ENCODE results near the gene MAN1A1.

Gene MAN1A1

GRCh38 chr6:119234457-119234856, 115.1 kb downstream of the MAN1A1 start:
- H3K9me3 ChIP-seq (ENCODE audit: control insufficient read depth, insufficient read depth, low read length) = no peaks in the 10 kb centered on the region
- no peaks in the 10 kb centered on the region for H3K79me2 ChIP-seq (ENCODE audit: control insufficient read depth, low read length)
- no peak overlapping the region for H3K4me3 ChIP-seq (ENCODE audit: low read length)
- H3K4me2 ChIP-seq (ENCODE audit: low read length) = no peak overlapping the region
- no peaks in the 10 kb centered on the region for H4K20me1 ChIP-seq (ENCODE audit: control insufficient read depth, insufficient read depth, low read depth, low read length)
- H3K4me1 ChIP-seq (ENCODE audit: control insufficient read depth, low read length) = no peaks in the 10 kb centered on the region
- no peaks in the 10 kb centered on the region for H3K36me3 ChIP-seq (ENCODE audit: control insufficient read depth, low read length)
- TF ChIP-seq EZH2phosphoT487 (IDR thresholded peaks at IDR 0.05; ENCODE audit: borderline replicate concordance, low read length) = no peak
- TF ChIP-seq, protein P1, sequence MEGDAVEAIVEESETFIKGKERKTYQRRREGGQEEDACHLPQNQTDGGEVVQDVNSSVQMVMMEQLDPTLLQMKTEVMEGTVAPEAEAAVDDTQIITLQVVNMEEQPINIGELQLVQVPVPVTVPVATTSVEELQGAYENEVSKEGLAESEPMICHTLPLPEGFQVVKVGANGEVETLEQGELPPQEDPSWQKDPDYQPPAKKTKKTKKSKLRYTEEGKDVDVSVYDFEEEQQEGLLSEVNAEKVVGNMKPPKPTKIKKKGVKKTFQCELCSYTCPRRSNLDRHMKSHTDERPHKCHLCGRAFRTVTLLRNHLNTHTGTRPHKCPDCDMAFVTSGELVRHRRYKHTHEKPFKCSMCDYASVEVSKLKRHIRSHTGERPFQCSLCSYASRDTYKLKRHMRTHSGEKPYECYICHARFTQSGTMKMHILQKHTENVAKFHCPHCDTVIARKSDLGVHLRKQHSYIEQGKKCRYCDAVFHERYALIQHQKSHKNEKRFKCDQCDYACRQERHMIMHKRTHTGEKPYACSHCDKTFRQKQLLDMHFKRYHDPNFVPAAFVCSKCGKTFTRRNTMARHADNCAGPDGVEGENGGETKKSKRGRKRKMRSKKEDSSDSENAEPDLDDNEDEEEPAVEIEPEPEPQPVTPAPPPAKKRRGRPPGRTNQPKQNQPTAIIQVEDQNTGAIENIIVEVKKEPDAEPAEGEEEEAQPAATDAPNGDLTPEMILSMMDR (IDR thresholded peaks at IDR 0.05; ENCODE audit: low read depth, low read length, poor library complexity, severe bottlenecking) = no peak
- H3K27ac ChIP-seq (ENCODE audit: low read depth, low read length) = no peak overlapping the region
- no peaks in the 10 kb centered on the region for H3K9me2 ChIP-seq (replicated peaks; ENCODE audit: control insufficient read depth, low read length)
- H3K27me3 ChIP-seq (ENCODE audit: control insufficient read depth, low read length) = no peaks in the 10 kb centered on the region
- H3F3A ChIP-seq (ENCODE audit: control insufficient read depth, insufficient read depth) = no peaks in the 10 kb centered on the region

- TF ChIP-seq, protein P1 (IDR thresholded peaks at IDR 0.05; ENCODE audit: low read depth, low read length, poor library complexity, severe bottlenecking) = no peak
- TF ChIP-seq EZH2phosphoT487 (IDR thresholded peaks at IDR 0.05; ENCODE audit: borderline replicate concordance, low read length) = no peak
- Histone ChIP-seq H3K27me3 (ENCODE audit: control insufficient read depth, low read length) (no peaks in the 10 kb centered on the region), H3K9me2 (replicated peaks; ENCODE audit: control insufficient read depth, low read length) (no peaks in the 10 kb centered on the region), H3K36me3 (ENCODE audit: control insufficient read depth, low read length) (no peaks in the 10 kb centered on the region), H3K4me2 (ENCODE audit: low read length) (no peak overlapping the region), H3K79me2 (ENCODE audit: control insufficient read depth, low read length) (no peaks in the 10 kb centered on the region), H3K4me3 (ENCODE audit: low read length) (no peak overlapping the region), H3F3A (ENCODE audit: control insufficient read depth, insufficient read depth) (no peaks in the 10 kb centered on the region), H4K20me1 (ENCODE audit: control insufficient read depth, insufficient read depth, low read depth, low read length) (no peaks in the 10 kb centered on the region), H3K27ac (ENCODE audit: low read depth, low read length) (no peak overlapping the region), H3K9me3 (ENCODE audit: control insufficient read depth, insufficient read depth, low read length) (no peaks in the 10 kb centered on the region), H3K4me1 (ENCODE audit: control insufficient read depth, low read length) (no peaks in the 10 kb centered on the region)
Measured at GRCh38 chr6:119233312-119233984, 116.1 kb downstream of the MAN1A1 start.

GRCh38 chr6:119231394-119231793, 118.2 kb downstream of the MAN1A1 start:
- Histone ChIP-seq H4K20me1 (ENCODE audit: control insufficient read depth, insufficient read depth, low read depth, low read length) (no peaks in the 10 kb centered on the region), H3K4me2 (ENCODE audit: low read length) (no peak overlapping the region), H3F3A (ENCODE audit: control insufficient read depth, insufficient read depth) (no peaks in the 10 kb centered on the region), H3K4me3 (ENCODE audit: low read length) (no peak overlapping the region), H3K9me3 (ENCODE audit: control insufficient read depth, insufficient read depth, low read length) (no peaks in the 10 kb centered on the region), H3K36me3 (ENCODE audit: control insufficient read depth, low read length) (no peaks in the 10 kb centered on the region), H3K79me2 (ENCODE audit: control insufficient read depth, low read length) (no peaks in the 10 kb centered on the region), H3K9me2 (replicated peaks; ENCODE audit: control insufficient read depth, low read length) (no peaks in the 10 kb centered on the region), H3K27ac (ENCODE audit: low read depth, low read length) (no peak overlapping the region), H3K4me1 (ENCODE audit: control insufficient read depth, low read length) (no peaks in the 10 kb centered on the region), H3K27me3 (ENCODE audit: control insufficient read depth, low read length) (no peaks in the 10 kb centered on the region)
- TF ChIP-seq EZH2phosphoT487 (IDR thresholded peaks at IDR 0.05; ENCODE audit: borderline replicate concordance, low read length) = no peak
- TF ChIP-seq, protein P1 (IDR thresholded peaks at IDR 0.05; ENCODE audit: low read depth, low read length, poor library complexity, severe bottlenecking) = no peak
